Stimulated activated CD8-positive, alpha-beta memory T cell treated with anti-CD3 and anti-CD28 coated beads, Interleukin-7, amount 100 ng/mL, for 48 hours (primary cell): ENCODE results near the gene CDHR5.
A peak's percentile ranks its signal among the peaks of the same experiment; 100 is the strongest.

Source experiments
- DNase-seq, 2 donors: peaks; one replicate each; pipeline ENCODE4 v3.0.0-alpha.2; 2020; ENCODE audit warnings: low read depth in 1 of 2; ENCODE audit errors: extremely low read depth in 1 of 2

The CDHR5 gene

DNA sequence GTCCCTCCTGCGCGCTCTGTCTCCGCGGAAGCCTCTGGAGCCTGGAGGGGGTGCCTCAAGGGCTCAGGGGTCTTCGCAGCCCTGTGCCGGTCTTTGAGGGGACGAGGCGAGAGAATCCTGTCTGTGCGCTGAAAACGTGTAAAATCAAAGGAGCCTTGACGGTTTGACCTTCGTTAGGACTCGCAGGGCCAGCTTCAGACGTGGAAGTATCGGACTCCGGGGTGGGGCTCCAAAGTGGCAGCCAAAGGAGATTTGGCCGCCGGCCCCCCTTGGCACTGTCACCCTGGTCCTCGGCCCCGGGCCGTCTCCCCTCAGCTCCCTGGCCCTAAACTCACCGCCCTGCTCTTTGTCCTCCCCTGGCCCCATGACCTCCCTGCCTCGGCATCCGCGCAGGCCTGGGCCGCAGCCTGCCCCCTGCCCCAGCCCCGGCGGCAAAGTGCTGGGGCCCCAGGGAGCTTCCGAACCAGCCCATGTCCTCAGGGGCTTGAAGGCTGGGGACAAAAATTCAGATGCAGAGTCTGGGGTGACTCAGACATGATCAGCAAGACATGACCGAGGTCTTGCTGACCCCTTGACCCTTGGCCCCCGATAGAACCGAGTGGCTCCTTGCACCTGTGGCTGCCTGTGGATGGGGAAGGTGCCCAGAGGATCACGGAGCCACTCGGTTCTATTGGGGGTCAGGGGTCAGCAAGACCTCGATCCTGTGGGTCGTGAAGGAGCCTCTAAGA, 55.4 kb downstream of the CDHR5 start:
- no peak for DNase-seq

DNA sequence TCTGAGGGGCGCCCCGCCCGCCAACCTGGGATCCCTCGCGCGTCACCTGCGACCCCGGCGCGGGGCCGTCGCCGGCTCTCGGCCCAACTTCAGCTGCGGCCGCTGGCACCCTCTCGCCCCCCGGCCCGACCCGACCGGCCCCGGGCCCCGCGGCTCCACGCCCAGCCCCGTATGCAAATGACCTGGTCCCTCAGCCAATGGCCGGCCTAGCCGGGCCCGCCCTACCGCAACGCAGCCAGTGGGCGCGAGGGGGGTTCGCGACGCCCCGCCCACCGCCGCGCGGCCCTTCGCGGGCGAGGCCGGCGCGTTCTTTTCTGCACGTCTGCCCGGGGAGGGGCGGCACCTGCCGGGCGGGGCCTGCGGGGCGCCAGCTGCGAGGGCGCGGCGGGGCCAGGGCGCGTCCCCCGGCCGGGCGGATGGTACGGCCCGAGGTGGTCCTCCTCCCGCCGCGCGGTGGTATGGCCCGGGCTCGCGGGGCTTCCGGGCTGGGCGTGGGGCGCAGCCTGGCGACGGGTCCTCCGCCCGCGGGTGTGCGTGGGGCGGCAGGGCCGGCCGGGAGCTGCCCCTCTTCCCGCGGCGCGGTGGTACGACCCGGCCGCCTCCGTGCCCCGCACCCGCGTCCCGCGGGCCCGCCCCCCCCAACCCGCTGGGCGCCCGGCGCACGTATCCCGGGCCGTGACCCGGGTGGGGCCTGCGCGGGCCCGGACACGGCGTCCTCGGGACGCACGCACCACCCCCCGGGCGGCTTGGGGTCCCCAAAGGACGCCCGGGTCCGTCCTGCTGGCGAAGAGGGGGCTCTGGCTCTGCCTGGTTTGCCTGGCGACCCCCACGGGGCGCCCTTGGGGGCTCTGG, 56.2 kb downstream of the CDHR5 start:
- DNase-seq, result peak; percentile 89 to 94

DNA sequence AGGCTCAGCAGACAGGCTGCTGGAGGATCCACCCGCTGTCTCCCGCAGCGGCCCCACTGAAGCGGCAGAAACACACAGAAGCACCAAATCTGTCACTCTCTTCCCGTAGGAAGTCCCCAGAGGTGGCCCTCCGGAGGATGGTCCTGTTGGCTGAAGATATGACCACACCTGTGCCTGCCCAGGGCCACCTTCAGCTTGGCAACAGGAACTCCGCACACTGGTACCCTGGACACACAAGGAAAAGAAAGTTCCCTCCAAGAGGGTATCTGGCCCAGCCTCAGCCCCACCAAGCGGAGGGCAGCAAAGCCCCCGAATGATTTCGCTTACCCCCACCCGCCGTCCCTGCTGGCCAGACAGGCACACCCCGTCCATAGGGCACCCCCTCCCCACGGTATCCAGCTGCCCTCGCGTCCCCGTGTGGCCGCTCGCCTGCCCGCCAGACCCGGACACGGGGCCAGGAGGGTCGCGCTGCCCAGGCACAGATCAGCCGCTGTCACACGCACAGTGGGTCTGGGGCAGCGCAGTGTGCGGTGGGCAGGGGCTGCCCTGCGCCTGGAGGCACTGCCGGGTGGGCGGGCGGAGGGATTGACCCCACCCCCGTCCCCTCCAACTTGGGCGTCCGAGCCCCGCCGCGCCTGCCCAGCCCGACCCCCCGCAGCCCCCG, 57.0 kb downstream of the CDHR5 start:
- no peak for DNase-seq

DNA sequence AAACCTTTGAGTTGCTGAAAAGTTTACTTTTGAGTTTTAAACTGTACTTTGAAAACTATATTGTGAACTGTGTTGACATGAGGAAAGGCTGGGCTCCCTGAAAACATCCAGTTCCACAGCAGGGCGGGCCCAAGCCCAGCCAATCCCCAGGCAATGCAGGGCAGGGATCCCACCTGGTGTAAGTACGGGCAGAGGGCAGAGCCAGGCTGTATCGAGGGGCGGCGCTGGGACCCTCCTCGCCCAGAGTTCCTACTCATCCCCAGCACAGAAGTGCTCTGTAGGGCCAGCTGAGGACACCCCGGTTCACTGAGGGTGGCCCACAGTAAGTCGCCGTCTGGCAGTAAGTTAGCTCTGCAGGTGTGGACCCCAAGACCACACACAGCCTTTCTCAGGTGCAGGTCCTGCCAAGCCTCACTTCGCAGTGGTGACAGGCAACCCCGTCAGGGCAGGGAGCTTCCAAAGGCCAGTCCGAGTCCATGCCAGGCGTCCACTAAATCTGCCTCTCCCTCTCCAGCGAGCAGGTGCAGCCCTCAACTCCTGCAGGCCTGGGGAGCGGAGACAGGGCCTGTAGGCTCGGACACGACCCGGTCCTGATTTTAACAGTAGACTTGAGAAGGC, 57.6 kb downstream of the CDHR5 start:
- no peak for DNase-seq
